SK-N-SH (cell line): ENCODE measurements around the gene DCTN3. TPM values are rescaled to one million over a fixed set of nuclear protein-coding genes. Genes with fewer than 3 reads are reported as not detected.
A peak's percentile ranks its signal among the peaks of the same experiment; 100 is the strongest.

Source experiments
- CTCF ChIA-PET: fragments of 300-600, 350-600 bp; formaldehyde crosslinking; extraction: SDS; loops from one replicate; lab custom pipeline; 2021; lab: Yijun Ruan, JAX
- POLR2A ChIA-PET: fragments of 350-600 bp; sonication (Branson Sonifier 250); formaldehyde crosslinking; extraction: SDS; loops from one replicate; lab custom pipeline; 2020; ENCODE audit warnings: antibody characterized with exemption, inconsistent platforms; lab: Yijun Ruan, JAX
- DNase-seq: peaks from one replicate; pipeline ENCODE4 v3.0.0; 2012
- H2AFZ ChIP-seq: fragments of 200-600 bp; sonication (generic); 2 replicates; pipeline ENCODE4 v1.8.1; 2016; ENCODE audit warnings: antibody characterized with exemption, mild to moderate bottlenecking, low read depth
- H3F3A ChIP-seq: fragments of 200-600 bp; sonication (generic); replicated peaks from 2 replicates; pipeline ENCODE3; 2016; ENCODE audit warnings: antibody characterized with exemption, mild to moderate bottlenecking; ENCODE audit not compliant: insufficient read depth
- H3K27ac ChIP-seq, 2 experiments: fragments of 200-500 bp in 1 of 2; fragments of 200-600 bp in 1 of 2; sonication (Bioruptor generic) in 1 of 2; sonication (generic), shearing (Covaris generic) in 1 of 2; 2 replicates each; pipeline versions ENCODE4 v1.5.1 to v1.6.1; 2014 to 2016; ENCODE audit warnings: low read depth in 2 of 2, inconsistent platforms in 1 of 2, low read length in 1 of 2, mild to moderate bottlenecking in 1 of 2, mixed read lengths in 1 of 2
- H3K27me3 ChIP-seq: fragments of 200-600 bp; sonication (generic), shearing (Covaris generic); 2 replicates; pipeline ENCODE4 v1.6.1; 2016; ENCODE audit warnings: mixed run types; ENCODE audit not compliant: insufficient read depth
- H3K36me3 ChIP-seq, 2 experiments: fragments of 200-500 bp in 1 of 2; fragments of 200-600 bp in 1 of 2; sonication (Bioruptor generic) in 1 of 2; sonication (generic) in 1 of 2; replicated peaks in 1 of 2; 2 replicates each; pipeline versions ENCODE3 to v1.5.1; 2014 to 2016; ENCODE audit warnings: low read length in 1 of 2, mild to moderate bottlenecking in 1 of 2; ENCODE audit not compliant: insufficient read depth in 2 of 2, control insufficient read depth in 1 of 2
- H3K4me1 ChIP-seq, 2 experiments: fragments of 200-500 bp in 1 of 2; fragments of 200-600 bp in 1 of 2; sonication (Bioruptor generic) in 1 of 2; sonication (generic), shearing (Covaris generic) in 1 of 2; 2 replicates each; pipeline versions ENCODE4 v1.5.1 to v1.6.1; 2014 to 2016; ENCODE audit warnings: low read depth in 1 of 2, low read length in 1 of 2, mixed run types in 1 of 2; ENCODE audit not compliant: insufficient read depth in 2 of 2, control insufficient read depth in 1 of 2
- H3K4me2 ChIP-seq: fragments of 200-600 bp; sonication (generic), shearing (Covaris generic); 2 replicates; pipeline ENCODE4 v1.6.1; 2017; ENCODE audit warnings: mixed run types
- H3K4me3 ChIP-seq, 2 experiments: fragments of 200-500 bp in 1 of 2; fragments of 200-600 bp in 1 of 2; sonication (Bioruptor generic) in 1 of 2; sonication (generic), shearing (Covaris generic) in 1 of 2; 2 replicates each; pipeline versions ENCODE4 v1.5.1 to v1.8.1; 2014 to 2016; ENCODE audit warnings: low read depth in 2 of 2, inconsistent platforms in 1 of 2, low read length in 1 of 2, mild to moderate bottlenecking in 1 of 2, mixed read lengths in 1 of 2, moderate library complexity in 1 of 2
- H3K79me2 ChIP-seq: fragments of 200-600 bp; sonication (generic); 2 replicates; pipeline ENCODE4 v1.8.1; 2017; ENCODE audit warnings: mild to moderate bottlenecking; ENCODE audit not compliant: insufficient read depth
- H3K9ac ChIP-seq: fragments of 200-600 bp; sonication (generic); 2 replicates; pipeline ENCODE4 v1.6.1; 2017; ENCODE audit warnings: mixed run types
- H3K9me2 ChIP-seq: fragments of 200-600 bp; sonication (generic); 2 replicates; pipeline ENCODE4 v1.6.1; 2017; ENCODE audit warnings: mixed run types
- H3K9me3 ChIP-seq: fragments of 200-600 bp; sonication (generic); 2 replicates; pipeline ENCODE4 v1.6.1; 2017; ENCODE audit warnings: mixed run types, mild to moderate bottlenecking, moderate library complexity
- H4K20me1 ChIP-seq: fragments of 200-600 bp; sonication (generic); 2 replicates; pipeline ENCODE4 v1.6.1; 2017; ENCODE audit warnings: mild to moderate bottlenecking, mixed run types; ENCODE audit not compliant: insufficient read depth
- CHD2 ChIP-seq: fragments of 150-350 bp; IDR thresholded peaks from 2 replicates; pipeline ENCODE4 v1.6.1; 2018; ENCODE audit warnings: low read length; ENCODE audit not compliant: partially characterized antibody
- FOXJ3 ChIP-seq: sonication (generic); formaldehyde crosslinking; IDR thresholded peaks from 2 replicates; pipeline ENCODE4 v1.5.1; 2020; ENCODE audit warnings: mild to moderate bottlenecking, missing genetic modification reagents
- JUND ChIP-seq: IDR thresholded peaks from 2 replicates; pipeline ENCODE4 v1.4.0; 2012
- MAX ChIP-seq: IDR thresholded peaks from 2 replicates; pipeline ENCODE4 v1.4.0; 2012; ENCODE audit warnings: low read depth
- MEF2A ChIP-seq: IDR thresholded peaks from 2 replicates; pipeline ENCODE4 v1.4.0; 2012; ENCODE audit warnings: low read depth, borderline replicate concordance
- MXI1 ChIP-seq: IDR thresholded peaks from 2 replicates; pipeline ENCODE4 v1.6.1; 2012; ENCODE audit warnings: mild to moderate bottlenecking, low read depth, low read length, improper control_type of control experiment
- NFIC ChIP-seq: IDR thresholded peaks from 2 replicates; pipeline ENCODE4 v1.4.0; 2012; ENCODE audit warnings: borderline replicate concordance
- NRF1 ChIP-seq: IDR thresholded peaks from 2 replicates; pipeline ENCODE4 v1.6.1; 2012; ENCODE audit warnings: low read depth, mild to moderate bottlenecking, low read length
- PBX3 ChIP-seq: IDR thresholded peaks from 2 replicates; pipeline ENCODE4; 2012
- RCOR1 ChIP-seq: fragments of 150-350 bp; IDR thresholded peaks from 2 replicates; pipeline ENCODE4 v1.6.1; 2017; ENCODE audit warnings: antibody characterized with exemption, low read length
- TAF1 ChIP-seq: IDR thresholded peaks from 2 replicates; pipeline ENCODE4 v1.6.1; 2012; ENCODE audit warnings: low read depth, mild to moderate bottlenecking, low read length, moderate library complexity, borderline replicate concordance
- TCF12 ChIP-seq: IDR thresholded peaks from 2 replicates; pipeline ENCODE4 v1.4.0; 2012
- WGBS: methylation state at CpG from one replicate; pipeline ENCODE4 v1.1.6; 2017; ENCODE audit warnings: low lambda C conversion rate; 5-methylcytosine and 5-hydroxymethylcytosine counted together
- polyA plus RNA-seq, 3 experiments: library from polyadenylated mRNA; depleted of rRNA; stranded (reverse); fragments of >200 nt; gene quantifications; 2 replicates each; pipeline ENCODE4 v1.2.3, GENCODE V29; 2012
- TF ChIP-seq, protein P1 (sequence below): IDR thresholded peaks from 2 replicates; pipeline ENCODE4 v1.6.1; 2012; ENCODE audit warnings: mild to moderate bottlenecking, low read depth, low read length, moderate library complexity

Gene DCTN3
- polyA plus RNA-seq, 1 of the 3 experiments (the other 2 are of a cell fraction), result 300 TPM

- Histone ChIP-seq H3K4me2 (no peak overlapping the region), H2AFZ (no peak overlapping the region), H3K4me1 (peaks cover 23 to 89% of the 10 kb centered on the region in 2 experiments), H3K27me3 (no peaks in the 10 kb centered on the region), H3K9me3 (no peaks in the 10 kb centered on the region), H3K79me2 (peaks cover 14% of the 10 kb centered on the region; the same call in 1 of the 2 replicates), H3K27ac (peak overlapping the region in 1 of 2 experiments; percentile 96; a peak in 2 of 4 replicates), H3K4me3 (no peak overlapping the region), H3F3A (peaks cover 3% of the 10 kb centered on the region), H3K9ac (no peak overlapping the region), H4K20me1 (no peaks in the 10 kb centered on the region), H3K9me2 (no peaks in the 10 kb centered on the region), H3K36me3 (peaks cover 13 to 19% of the 10 kb centered on the region in 2 experiments)
- CTCF ChIA-PET, result interaction anchor here (0.6 to 14.1 kb wide), 4 partner anchors 13 to 681 kb away, joined by 3 to 152 read pairs (median 12); partner anchors contain the start of gene SIGMAR1
- WGBS, result 76% methylated on average over 4 of the region's 5 CpGs
- peak; percentile 88 for DNase-seq
- POLR2A ChIA-PET, result interaction anchor here (1.3 kb wide), 1 partner anchor 13 kb away, joined by 12 read pairs; the partner anchor contains the start of gene SIGMAR1
- TF ChIP-seq PBX3 (no peak), MEF2A (no peak), CHD2 (peak; percentile 9), NRF1 (no peak), MXI1 (peak; percentile 85), NFIC (peak; percentile 85), TCF12 (0 out of 2 replicates have a peak, but pooled peaks have one; percentile 7), FOXJ3 (CRISPR knock-in tag) (peak; percentile 66; the same call in 1 of the 2 replicates)
- TF ChIP-seq, protein P1, sequence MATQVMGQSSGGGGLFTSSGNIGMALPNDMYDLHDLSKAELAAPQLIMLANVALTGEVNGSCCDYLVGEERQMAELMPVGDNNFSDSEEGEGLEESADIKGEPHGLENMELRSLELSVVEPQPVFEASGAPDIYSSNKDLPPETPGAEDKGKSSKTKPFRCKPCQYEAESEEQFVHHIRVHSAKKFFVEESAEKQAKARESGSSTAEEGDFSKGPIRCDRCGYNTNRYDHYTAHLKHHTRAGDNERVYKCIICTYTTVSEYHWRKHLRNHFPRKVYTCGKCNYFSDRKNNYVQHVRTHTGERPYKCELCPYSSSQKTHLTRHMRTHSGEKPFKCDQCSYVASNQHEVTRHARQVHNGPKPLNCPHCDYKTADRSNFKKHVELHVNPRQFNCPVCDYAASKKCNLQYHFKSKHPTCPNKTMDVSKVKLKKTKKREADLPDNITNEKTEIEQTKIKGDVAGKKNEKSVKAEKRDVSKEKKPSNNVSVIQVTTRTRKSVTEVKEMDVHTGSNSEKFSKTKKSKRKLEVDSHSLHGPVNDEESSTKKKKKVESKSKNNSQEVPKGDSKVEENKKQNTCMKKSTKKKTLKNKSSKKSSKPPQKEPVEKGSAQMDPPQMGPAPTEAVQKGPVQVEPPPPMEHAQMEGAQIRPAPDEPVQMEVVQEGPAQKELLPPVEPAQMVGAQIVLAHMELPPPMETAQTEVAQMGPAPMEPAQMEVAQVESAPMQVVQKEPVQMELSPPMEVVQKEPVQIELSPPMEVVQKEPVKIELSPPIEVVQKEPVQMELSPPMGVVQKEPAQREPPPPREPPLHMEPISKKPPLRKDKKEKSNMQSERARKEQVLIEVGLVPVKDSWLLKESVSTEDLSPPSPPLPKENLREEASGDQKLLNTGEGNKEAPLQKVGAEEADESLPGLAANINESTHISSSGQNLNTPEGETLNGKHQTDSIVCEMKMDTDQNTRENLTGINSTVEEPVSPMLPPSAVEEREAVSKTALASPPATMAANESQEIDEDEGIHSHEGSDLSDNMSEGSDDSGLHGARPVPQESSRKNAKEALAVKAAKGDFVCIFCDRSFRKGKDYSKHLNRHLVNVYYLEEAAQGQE, result no peak
These were observed 30.5 kb upstream of the DCTN3 start for GRCh38 chr9:34650816-34651215.

GRCh38 chr9:34648673-34649072 lies 28.4 kb upstream of the DCTN3 start:
- TF ChIP-seq JUND, result no peak
- TF ChIP-seq NRF1, result no peak
- TF ChIP-seq MAX, result no peak
- TF ChIP-seq TAF1, result no peak
- TF ChIP-seq MXI1, result no peak
- TF ChIP-seq CHD2, result no peak
- TF ChIP-seq NFIC, result no peak
- TF ChIP-seq, protein P1, result no peak
- no peak for TF ChIP-seq RCOR1
- no peak for TF ChIP-seq FOXJ3 (CRISPR knock-in tag)
- TF ChIP-seq, all 33 proteins: peak for 0
- H3K27me3 ChIP-seq, result no peaks in the 10 kb centered on the region
- no peaks in the 10 kb centered on the region for H4K20me1 ChIP-seq
- 92% methylated on average over 3 of the region's 8 CpGs for WGBS
- H2AFZ ChIP-seq, result no peak overlapping the region
- peaks cover 14% of the 10 kb centered on the region; the same call in 1 of the 2 replicates for H3K79me2 ChIP-seq
- no peaks in the 10 kb centered on the region for H3K9me2 ChIP-seq
- ChIA-PET POLR2A (no interaction called here), CTCF (interaction anchor here (0.9 to 14.1 kb wide), 5 partner anchors 11 to 52 kb away, joined by 3 to 152 read pairs (median 5); partner anchors contain the start of genes CCL27, RPP25L and SIGMAR1)
- H3K4me1 ChIP-seq, result peaks cover 17 to 69% of the 10 kb centered on the region in 2 experiments
- no peak overlapping the region for H3K4me2 ChIP-seq
- no peak for DNase-seq
- no peak overlapping the region for H3K9ac ChIP-seq
- H3K36me3 ChIP-seq, result peaks cover 13 to 19% of the 10 kb centered on the region in 2 experiments
- H3K27ac ChIP-seq, result no peak overlapping the region
- H3K9me3 ChIP-seq, result no peaks in the 10 kb centered on the region
- H3K4me3 ChIP-seq, result no peak overlapping the region
- peaks cover 3% of the 10 kb centered on the region for H3F3A ChIP-seq
